Hematopoietic multipotent progenitor cell treated with erythropoietin and hydrocortisone succinate and interleukin-3 and kit ligand, for 6 days (in vitro differentiated cells): ENCODE data around the gene CYBC1.
"Not testable (repeated sequence)": the region's sequence is repeated elsewhere in the genome, so short reads cannot be mapped to it uniquely, and the experiment has no call there.

Experiments
- DNase-seq: peaks from one replicate; pipeline ENCODE4 v3.0.0-alpha.2; 2015

Gene CYBC1

DNA sequence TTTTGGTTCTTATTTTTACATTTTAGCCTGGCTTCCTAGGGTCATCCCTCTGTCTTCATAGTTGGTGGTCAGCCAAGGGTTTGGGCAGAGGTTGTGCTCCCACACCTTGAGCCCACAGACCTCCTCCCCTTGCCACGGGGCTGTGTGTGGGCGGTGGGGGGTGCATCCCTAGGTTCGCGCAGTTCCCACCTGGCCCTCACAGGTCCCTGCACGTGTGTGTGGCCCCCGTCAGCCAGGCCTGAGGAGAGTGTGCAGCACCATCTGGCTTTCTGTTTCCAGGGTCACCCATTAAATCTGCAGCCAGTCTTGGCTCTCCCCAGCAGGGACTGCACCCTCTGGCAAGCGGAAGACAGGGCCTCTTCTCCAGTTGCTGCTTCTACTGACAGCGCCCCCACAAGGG, 18.5 kb downstream of the CYBC1 start:
- no peak for DNase-seq

GRCh38 chr17:82429824-82430223, 20.7 kb downstream of the CYBC1 start:
- no peak for DNase-seq

GRCh38 chr17:82428546-82428945, 22.0 kb downstream of the CYBC1 start:
- no peak for DNase-seq

DNA sequence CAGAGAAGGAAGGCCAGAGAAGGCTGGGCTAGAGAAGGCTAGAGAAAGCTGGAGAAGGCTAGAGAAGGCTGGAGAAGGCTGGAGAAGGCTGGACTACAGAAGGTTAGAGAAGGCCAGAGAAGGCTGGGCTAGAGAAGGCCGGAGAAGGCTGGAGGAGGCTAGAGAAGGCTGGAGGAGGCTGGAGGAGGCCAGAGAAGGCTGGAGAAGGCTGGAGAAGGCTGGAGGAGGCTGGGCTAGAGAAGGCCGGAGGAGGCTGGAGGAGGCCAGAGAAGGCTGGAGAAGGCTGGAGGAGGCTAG, 25.7 kb downstream of the CYBC1 start:
- no peak for DNase-seq

GRCh38 chr17:82424001-82424862, 26.3 kb downstream of the CYBC1 start:
- peak; percentile 89 for DNase-seq

DNA sequence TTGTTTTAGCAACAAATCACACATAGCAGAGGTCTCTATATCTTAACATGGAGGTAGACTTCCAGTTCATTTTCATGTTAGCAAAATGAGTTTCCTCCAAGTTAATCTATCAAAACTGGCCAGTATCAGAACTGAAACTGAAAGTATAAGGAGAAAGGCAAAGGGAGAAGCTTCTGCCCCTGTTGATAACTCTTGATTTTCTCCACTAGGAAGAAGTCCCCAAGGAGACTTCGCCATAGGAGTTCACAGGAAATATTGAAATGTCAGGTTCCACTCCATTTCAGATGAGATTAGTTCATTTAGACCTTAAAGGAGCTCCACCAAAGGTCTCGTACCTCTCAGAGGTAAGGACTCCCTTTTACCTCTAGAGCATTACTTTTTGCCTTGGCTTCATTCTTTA, 31.0 kb downstream of the CYBC1 start:
- DNase-seq: peak; percentile 54

- DNase-seq: peak; percentile 92
Observed at GRCh38 chr17:82418001-82418986, 32.3 kb downstream of the CYBC1 start, which contains the start of the genes HEXD and OGFOD3. Gene HEXD (plus strand): TSS chr17:82418347. CDS start chr17:82419800, 1,453 bp downstream. Gene OGFOD3 (minus strand): TSS chr17:82418586. CDS start chr17:82418485, 101 bp downstream.

GRCh38 chr17:82416771-82417170, 33.8 kb downstream of the CYBC1 start:
- peak; percentile 45 for DNase-seq

- no peak for DNase-seq
Observed at GRCh38 chr17:82416264-82416663, 34.3 kb downstream of the CYBC1 start.

- DNase-seq: no peak
Observed at GRCh38 chr17:82415786-82416185, 34.8 kb downstream of the CYBC1 start.

DNA sequence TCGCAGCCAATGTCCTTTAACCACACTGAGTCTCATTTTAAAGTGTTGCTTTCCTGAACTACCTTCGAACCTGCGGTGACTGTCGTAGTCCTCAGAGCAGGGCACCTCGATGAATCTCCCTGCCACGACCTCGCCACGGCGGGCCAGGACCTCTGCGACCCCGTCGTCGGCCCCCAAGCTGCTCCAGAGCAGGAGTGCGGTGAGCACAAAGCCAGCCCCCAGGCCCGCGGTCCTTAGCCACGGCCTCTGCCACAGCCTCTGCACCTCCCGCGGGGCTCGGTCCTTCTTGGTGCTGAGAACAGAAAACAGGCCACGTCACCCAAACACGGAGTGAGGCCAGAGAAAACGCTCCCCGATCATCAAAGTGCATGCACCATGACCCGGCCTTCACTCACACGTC, 35.2 kb downstream of the CYBC1 start:
- no peak for DNase-seq

GRCh38 chr17:82414548-82415281, 35.8 kb downstream of the CYBC1 start:
- DNase-seq: peak; percentile 86

GRCh38 chr17:82412535-82413520, 37.7 kb downstream of the CYBC1 start:
- peak; percentile 61 for DNase-seq

DNA sequence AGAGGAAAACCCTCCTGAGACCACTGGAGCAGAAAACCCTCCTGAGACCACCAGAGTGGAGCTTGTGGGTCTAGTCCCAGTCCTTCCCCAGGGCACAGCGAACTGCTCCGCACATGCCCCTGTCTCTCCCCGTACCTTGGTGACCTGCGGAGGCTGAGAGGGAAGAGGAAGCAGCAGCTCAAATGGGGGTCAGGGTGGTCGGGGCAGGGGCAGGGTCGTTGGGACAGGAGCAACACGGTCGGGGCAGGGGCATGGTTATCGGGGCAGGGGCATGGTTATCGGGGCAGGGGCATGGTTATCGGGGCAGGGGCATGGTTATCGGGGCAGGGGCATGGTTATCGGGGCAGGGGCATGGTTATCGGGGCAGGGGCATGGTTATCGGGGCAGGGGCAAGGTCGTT, 38.5 kb downstream of the CYBC1 start:
- DNase-seq: not testable (repeated sequence)

DNA sequence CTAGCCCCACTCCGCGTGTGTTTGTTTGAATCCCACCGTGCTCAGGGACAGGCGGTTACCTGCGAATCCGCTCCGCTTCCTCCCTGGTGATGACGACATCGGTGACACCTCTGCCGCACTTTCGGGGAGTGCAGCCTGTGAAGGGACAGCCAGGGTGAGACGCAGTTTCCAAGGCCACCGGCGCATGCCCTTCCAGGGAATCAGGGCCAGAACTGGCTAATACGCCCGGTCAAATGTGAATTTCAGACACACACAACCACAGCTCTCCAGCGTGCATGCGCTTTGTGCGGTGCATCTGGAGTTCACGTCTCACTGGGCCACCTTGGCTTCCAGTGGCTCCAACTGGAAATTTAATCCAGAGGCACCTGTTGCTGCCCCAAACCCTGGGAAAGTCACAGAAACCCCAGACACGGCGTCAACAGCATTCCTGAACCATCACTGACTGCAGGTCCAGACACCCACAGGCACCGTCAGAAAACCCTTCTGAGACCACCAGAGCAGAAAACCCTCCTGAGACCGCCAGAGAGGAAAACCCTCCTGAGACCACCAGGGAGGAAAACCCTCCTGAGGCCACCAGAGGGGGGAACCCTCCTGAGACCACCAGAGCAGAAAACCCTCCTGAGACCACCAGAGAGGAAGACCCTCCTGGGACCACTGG, 39.0 kb downstream of the CYBC1 start:
- DNase-seq: no peak

DNA sequence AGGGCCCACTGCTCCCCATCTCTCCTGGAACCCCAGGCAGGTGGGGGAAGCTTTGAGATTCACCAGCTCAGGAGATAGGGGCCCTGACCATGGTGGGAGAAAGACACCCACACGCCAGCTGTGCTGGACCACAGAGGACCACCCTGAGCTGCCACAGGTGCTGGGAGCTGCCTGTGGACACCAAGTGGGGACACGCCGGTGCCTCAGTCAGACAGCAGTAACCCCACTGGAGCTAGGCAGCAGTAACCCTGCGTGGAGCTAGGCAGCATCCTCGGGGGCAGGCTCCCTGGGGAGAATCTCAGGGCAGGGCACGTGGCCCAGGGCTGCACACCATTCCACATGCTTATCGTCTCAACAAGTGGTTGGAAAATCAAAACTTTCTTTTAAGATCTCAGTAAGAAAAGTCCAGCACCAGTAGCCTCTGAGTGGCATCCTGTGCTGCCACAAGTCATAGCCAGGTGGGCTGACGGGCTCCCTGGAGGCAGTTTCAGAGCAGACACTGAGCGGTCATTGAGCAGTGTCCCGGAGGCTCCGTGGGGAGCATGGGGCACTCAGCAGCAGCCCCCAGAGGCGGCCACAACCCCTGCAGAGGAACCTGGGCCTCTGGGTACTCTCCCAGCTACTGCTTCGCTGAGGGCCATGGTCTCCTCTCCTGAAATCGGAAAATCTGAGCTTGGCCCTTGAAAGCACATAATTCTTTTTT, 40.4 kb downstream of the CYBC1 start:
- DNase-seq: no peak

DNA sequence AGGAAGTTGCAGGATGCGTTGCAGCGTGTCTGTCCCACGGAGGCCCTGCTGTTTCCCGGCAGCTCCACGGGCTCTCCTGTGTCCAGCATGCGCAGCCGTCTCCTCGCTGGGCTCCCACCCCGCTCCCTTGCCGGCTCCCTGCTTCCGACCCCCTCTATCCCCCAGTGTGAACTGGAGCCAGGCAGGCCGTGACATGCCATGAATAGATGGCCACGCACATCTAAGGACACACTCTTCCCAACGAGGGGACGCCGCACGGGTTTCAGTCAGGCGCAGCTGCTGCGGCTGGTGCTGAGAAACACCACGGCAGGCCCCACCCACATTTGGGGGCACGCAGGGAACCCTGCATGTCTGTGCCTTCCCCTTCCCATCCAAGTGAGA, 41.6 kb downstream of the CYBC1 start:
- DNase-seq: no peak

DNA sequence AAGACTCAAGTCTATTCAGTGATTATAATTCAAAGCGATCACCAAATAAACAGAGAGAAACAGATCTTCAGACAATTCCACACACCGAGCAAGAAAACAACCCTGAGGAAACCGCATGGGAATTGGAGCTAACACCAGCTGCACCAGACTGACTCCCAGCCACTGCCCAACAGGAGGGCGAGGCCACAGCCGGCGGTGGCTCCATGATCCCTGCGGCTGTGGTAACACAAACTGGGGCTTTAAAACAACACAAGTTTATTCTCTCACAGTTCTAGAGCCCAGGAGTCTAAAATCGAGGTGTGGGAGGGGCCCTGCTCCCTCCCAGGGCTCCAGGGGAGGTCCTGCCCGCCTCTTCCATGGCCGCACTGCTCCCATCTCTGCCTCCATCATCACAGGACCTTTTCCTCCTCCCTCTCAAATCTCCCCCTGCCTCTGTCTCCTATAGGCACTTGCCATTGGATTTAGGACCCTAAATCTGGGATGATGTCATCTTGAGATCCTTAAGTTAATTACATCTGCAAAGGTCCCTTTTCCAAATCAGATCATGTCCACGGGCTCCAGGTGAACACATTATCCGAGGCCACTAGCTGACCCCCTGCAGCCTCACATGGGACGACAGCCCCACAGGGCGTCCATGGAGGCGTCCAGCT, 42.1 kb downstream of the CYBC1 start:
- DNase-seq: no peak

GRCh38 chr17:82407255-82407654, 43.3 kb downstream of the CYBC1 start:
- no peak for DNase-seq

- DNase-seq: no peak
Observed at GRCh38 chr17:82406131-82406671, 44.4 kb downstream of the CYBC1 start.
